Measurements from ENCODE around the gene MED26. TPM values are rescaled to one million over a fixed set of nuclear protein-coding genes. Genes with fewer than 3 reads are reported as not detected.

MED26 gene
- total RNA-seq, 1 donor from 2014 or later = 7.3 TPM

- TF ChIP-seq, protein P1, sequence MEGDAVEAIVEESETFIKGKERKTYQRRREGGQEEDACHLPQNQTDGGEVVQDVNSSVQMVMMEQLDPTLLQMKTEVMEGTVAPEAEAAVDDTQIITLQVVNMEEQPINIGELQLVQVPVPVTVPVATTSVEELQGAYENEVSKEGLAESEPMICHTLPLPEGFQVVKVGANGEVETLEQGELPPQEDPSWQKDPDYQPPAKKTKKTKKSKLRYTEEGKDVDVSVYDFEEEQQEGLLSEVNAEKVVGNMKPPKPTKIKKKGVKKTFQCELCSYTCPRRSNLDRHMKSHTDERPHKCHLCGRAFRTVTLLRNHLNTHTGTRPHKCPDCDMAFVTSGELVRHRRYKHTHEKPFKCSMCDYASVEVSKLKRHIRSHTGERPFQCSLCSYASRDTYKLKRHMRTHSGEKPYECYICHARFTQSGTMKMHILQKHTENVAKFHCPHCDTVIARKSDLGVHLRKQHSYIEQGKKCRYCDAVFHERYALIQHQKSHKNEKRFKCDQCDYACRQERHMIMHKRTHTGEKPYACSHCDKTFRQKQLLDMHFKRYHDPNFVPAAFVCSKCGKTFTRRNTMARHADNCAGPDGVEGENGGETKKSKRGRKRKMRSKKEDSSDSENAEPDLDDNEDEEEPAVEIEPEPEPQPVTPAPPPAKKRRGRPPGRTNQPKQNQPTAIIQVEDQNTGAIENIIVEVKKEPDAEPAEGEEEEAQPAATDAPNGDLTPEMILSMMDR (conservative IDR thresholded peaks at IDR 0.05; ENCODE audit: low read depth, low read length) = no peak
- no peak for DNase-seq (ENCODE audit: low read depth)
- H3K4me3 ChIP-seq (ENCODE audit: low read depth, low read length) = no peak overlapping the region
Observed at GRCh38 chr19:16591803-16592556, 36.0 kb downstream of the MED26 start.

DNA sequence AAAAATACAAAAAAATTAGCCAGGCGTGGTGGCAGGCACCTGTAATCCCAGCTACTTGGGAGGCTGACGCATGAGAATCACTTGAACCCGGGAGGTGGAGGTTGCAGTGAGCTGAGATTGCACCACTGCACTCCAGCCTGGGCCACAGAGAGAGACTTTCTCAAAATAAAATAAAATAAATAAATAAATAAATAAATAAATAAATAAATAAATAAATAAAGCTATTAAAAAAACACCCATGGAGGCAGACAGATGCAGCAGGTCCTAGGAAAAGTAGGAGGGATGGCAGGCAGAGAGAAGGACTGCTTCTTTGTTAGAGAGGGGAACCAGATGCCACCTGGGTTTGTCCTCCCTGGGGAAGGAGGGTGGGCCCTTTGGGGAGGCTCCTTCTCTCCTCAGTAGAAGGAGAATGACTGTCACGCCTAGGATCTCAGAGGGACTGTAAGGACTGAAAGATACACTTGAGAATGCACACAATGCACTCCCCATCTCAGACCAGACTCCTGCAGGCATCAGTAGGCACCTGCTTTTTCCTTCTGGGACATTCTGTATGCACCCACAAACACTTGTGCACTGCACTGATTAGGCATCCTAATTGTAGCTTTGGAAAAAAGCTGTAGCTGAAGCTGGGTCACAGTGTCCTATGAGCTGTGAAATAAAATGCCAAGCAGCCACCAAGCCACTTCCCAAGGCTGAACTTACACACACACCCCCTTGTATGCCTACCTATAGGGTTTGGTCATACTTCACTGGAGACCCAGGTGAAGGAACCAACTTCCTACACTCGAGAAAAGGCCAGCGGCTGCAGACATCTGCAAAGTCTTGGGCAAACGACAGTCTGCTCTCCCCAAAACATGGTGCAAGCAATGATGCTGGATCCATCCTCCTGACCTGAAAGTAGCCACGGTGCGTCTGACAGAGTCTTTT, 36.9 kb downstream of the MED26 start:
- no peak overlapping the region for H3K4me3 ChIP-seq (ENCODE audit: low read depth, low read length)
- no peak for DNase-seq (ENCODE audit: low read depth)
- TF ChIP-seq, protein P1 (conservative IDR thresholded peaks at IDR 0.05; ENCODE audit: low read depth, low read length) = no peak

- TF ChIP-seq, protein P1 (conservative IDR thresholded peaks at IDR 0.05; ENCODE audit: low read depth, low read length) = no peak
- no peak for DNase-seq (ENCODE audit: low read depth)
- no peak overlapping the region for H3K4me3 ChIP-seq (ENCODE audit: low read depth, low read length)
Observed at GRCh38 chr19:16589917-16590316, 38.1 kb downstream of the MED26 start.

- TF ChIP-seq, protein P1 (conservative IDR thresholded peaks at IDR 0.05; ENCODE audit: low read depth, low read length) = no peak
Observed at GRCh38 chr19:16588824-16589577, 39.0 kb downstream of the MED26 start.

GRCh38 chr19:16587833-16588823, 39.9 kb downstream of the MED26 start:
- H3K4me3 ChIP-seq (ENCODE audit: low read depth, low read length) = no peak overlapping the region
- no peak for DNase-seq (ENCODE audit: low read depth)
- TF ChIP-seq, protein P1 (conservative IDR thresholded peaks at IDR 0.05; ENCODE audit: low read depth, low read length) = no peak

More at GRCh38 chr19:16588824-16589577, 39.0 kb downstream of the MED26 start:
- DNase-seq (ENCODE audit: low read depth) = no peak
- no peak overlapping the region for H3K4me3 ChIP-seq (ENCODE audit: low read depth, low read length)
